Activated T-cell treated with anti-CD3 and anti-CD28 coated beads, Interleukin-2, amount 50 U/mL, for 48 hours (primary cell): Measurements from ENCODE around the gene LRP5.
A peak's percentile ranks its signal among the peaks of the same experiment; 100 is the strongest.

ENCODE experiments used
- DNase-seq, 2 experiments: peaks; one replicate each; pipeline ENCODE4 v3.0.0-alpha.2; 2020

LRP5 gene

DNA sequence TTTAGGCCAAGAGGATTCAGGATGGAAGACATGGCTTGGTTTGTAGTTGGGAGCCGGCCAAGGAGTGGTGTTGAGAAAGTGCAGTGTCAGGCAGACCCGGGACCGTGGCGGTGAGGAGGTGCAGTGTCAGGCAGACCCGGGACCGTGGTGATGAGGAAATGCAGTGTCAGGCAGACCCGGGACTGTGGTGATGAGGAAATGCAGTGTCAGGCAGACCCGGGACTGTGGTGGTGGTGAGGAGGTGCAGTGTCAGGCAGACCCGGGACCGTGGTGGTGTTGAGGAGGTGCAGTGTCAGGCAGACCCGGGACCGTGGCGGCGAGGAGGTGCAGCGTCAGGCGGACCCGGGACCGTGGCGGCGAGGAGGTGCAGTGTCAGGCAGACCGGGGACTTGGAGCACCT is 59.7 kb downstream of the LRP5 start:
- DNase-seq, result no peak

- DNase-seq, result no peak
These were observed 60.2 kb downstream of the LRP5 start for GRCh38 chr11:68372625-68373024.

DNA sequence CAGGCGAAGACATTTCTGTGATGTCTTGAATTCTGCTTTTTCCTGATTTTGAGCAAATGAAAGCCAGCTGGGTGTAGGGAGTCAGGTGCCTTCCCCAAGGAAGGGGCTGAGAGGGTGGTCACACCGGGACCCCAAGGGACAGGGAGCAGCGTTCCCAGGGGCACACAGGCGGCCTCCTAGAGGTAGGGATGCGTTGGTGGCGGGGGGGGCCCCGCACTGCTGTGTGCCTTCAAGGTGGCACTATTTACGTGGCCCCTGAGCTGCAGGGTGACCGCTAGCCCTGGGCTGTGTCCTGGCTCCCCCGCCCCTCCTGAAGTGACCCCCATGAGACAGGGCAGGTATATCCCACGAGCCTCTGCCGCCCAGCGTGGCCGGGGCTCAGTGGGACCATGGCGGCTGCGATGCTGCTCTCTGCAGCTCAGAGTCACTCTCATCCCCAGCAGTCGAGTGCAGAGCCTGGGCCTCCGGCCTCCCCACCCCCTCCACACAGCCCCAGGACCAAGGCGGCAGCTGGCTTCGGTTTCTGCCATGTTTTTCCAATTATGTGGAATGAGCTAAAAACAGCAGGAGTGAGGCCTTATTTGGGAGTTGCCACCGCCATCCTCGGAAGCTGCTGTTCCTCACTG is 60.9 kb downstream of the LRP5 start:
- DNase-seq, result no peak

GRCh38 chr11:68373815-68374501 is 61.6 kb downstream of the LRP5 start:
- DNase-seq, result no peak

DNA sequence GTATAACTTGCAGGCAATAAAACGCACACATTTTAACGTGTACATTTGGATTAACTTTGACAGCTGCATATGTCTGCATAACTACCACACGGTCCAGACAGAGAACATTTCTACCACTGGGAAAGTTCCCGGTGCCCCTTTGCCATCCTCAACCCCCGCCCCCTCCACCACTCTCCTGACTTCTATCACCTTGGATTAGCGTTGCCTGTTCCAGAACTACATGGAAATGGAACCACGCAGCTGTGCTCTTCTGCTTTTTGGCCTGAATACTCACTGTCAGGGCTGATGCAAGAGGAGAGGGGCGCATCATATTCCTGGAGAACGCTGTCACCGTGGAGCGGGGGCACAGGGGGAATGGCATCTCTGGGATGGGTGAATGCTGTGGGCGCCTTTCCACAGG is 62.1 kb downstream of the LRP5 start:
- DNase-seq, result no peak

GRCh38 chr11:68375337-68375736 is 62.9 kb downstream of the LRP5 start:
- DNase-seq, result no peak

GRCh38 chr11:68375766-68376165 is 63.4 kb downstream of the LRP5 start:
- DNase-seq, result no peak

DNA sequence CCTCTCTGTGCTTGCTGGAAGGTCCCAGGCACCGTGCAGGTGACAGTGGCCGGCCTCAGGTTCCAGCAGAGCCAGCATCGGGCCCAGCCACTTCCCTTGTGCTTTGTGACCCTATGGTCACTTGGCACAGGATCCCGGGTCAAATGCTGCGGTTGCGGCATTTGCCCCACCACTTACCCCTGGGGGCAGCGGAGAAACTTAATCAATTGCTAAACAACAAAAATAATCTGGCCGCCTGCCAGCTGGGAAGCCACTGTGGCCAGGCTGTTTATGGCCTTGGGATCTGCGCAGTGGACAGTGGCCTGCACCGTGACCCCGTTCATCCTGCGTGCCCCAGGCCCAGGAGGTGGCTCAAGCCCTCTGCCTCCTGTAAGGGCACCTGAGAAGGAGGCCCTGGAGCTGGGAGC is 65.0 kb downstream of the LRP5 start:
- no peak for DNase-seq

DNA sequence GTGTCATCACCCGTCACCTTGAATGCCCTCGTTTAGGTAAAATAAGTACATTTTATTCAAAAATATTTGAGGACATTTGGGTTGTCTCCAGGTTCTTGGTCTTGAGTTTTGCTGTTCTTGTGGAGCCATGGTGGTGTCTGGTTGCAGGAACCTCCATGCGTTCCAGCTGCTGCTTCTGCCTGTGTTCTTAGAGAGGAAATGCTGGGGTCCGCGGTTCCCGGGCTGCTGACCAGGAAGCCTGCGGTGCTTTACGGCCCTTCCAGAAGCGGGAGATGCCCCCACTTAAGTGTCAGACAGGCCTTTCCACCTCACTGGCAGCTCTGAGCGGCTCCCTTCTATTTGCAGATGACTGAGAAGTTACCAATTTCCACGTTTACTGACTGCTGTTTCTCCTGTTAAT is 66.8 kb downstream of the LRP5 start:
- DNase-seq, result no peak

DNA sequence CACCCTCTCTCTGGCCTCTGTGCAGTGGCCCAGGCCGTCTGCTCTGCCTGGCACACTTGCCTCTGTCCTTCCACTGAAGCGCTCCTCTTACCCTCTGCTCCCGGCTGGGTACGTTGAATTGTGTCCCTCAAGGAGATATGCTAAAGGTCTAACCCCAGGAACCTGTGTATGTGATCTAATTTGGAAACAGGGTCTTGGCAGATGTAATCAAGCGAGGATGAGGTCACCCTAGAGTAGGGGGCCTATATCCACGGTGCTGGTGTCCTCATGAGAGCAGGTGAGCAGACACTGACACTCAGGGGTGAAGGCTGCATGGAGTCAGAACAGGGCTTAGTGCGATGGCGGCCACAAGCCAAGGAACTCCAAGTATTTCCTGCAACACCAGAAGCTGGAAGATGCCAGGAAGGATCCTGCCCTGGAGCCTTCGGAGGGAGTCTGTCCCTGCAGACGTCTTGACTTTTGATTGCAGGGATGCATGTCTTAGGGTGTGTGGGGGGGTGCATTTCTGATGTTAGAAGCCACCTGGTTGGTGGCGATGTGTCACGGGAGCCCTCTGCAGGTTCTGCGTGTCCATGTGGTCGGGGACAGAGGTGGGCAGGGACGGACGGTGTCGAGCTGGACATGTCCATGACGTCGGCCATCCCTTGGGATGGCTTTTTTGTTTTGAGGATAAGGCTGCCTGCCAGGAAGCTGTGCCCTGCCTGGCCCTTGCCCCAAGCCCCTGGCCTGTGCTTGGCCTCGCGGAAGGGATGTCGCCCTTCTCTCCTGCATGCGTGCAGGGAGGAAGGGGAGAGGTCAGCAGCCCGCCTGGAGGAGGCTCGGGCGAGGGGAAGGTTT is 68.6 kb downstream of the LRP5 start:
- no peak for DNase-seq

DNA sequence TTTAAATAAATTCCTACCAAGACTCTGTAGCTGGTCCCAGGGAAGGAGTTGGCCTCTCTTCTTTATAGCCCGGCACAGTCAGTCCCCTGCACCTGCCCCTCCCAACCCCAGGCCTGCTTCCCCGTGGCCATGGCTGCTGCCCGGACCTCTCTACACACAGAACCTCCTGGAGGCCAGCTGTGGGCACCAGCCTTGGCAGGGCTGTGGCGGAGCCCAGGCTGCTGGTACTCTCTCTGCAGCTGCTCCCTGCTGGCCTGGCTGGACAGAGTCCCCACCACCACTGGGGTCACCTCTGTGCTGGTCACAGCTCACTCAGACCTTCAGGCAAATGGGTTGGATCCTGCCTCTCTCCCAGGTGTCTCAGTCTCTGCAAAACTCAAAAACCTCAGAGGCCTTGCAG is 69.3 kb downstream of the LRP5 start:
- no peak for DNase-seq

- DNase-seq, result no peak
These were observed 70.1 kb downstream of the LRP5 start for GRCh38 chr11:68382358-68382998.

GRCh38 chr11:68383976-68384501 is 71.6 kb downstream of the LRP5 start:
- DNase-seq, result peak; percentile 79 to 81

- DNase-seq, result no peak
These were observed 72.2 kb downstream of the LRP5 start for GRCh38 chr11:68384530-68385081.

DNA sequence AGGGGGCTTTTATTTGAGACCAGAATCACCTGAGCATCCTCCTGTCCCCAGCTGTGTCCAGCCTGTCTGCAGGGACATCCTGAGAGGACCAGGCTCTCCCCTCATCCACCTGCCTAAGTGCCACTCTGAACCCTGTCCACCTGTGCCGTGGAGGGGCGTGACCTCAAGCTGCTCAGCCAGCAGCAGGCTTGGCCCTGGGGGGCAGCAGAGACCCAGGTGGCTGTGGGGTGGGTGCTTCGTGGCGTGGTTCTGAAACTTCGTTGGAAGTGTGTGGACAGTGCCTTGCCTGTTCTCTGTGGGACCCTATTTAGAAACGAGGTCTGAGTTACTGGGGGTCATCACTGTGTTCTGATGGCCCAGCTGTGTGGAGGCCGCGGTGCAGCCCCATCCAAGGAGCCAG is 72.7 kb downstream of the LRP5 start:
- DNase-seq, result no peak

- no peak for DNase-seq
These were observed 74.1 kb downstream of the LRP5 start for GRCh38 chr11:68386331-68386978.

DNA sequence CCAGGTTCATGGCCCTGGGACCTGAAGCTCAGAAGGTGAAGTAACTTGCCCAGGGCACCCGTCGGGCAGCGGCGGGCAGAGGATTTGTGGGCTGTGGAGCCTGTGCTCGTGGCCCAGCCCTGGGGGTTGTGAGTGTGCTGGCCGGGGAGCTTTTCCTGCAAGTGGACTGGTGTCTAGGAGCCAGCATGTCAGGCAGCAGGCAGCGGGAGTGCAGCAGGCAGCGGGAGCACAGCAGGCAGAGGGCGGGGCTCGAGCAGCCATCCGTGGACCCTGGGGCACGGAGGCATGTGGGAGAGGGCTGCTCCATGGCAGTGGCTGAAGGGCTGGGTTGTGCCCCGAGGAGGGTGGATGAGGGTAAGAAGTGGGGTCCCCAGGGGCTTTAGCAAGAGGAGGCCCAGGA is 75.4 kb downstream of the LRP5 start:
- no peak for DNase-seq

GRCh38 chr11:68388595-68389198 is 76.3 kb downstream of the LRP5 start:
- no peak for DNase-seq

DNA sequence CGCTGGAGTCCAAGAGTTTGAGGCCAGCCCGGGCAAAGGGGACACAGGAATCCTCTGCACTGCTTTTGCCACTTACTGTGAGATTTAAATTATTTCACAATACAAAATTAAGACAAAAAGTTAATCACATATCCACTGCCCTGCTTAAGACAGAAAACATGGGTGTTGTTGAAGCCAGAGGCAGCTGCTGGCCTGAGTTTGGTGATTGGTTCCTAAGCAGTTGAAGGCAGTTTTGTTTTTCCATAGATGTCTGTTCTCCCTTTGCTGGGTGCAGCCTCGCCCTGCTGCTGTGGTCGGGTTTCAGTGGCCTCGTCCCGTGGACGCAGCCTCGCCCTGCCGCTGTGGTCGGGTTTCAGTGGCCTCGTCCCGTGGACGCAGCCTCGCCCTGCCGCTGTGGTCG is 77.9 kb downstream of the LRP5 start:
- DNase-seq, result no peak

GRCh38 chr11:68392822-68393221 is 80.4 kb downstream of the LRP5 start:
- no peak for DNase-seq

DNA sequence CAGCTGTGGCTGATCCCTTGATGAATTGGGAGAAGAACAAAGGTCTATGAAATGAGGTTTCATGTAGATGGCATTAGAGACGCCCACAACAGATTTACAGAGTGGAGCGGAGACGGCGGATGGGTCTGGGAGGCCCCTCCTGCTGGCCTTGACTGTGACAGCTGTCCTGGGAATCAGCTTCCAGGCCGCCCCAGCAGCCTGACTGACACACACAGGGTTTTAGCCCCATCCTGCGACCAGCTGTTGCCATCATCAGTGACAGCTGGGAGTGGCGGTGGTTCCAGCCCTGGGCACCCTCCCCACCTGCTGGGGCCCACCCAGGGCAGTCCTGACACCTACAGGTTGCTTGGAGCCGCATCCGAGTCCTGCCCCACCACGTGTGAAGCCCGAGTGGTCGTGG is 84.1 kb downstream of the LRP5 start:
- no peak for DNase-seq

- no peak for DNase-seq
These were observed 84.9 kb downstream of the LRP5 start for GRCh38 chr11:68397256-68397655.
